Testis (tissue), 3 donors: ENCODE data around the gene CMYA5. TPM values are rescaled to one million over a fixed set of nuclear protein-coding genes. Genes with fewer than 3 reads are reported as not detected.
"Not testable (repeated sequence)": the region's sequence is repeated elsewhere in the genome, so short reads cannot be mapped to it uniquely, and the experiment has no call there.

Experiments used
- DNase-seq: peaks from one replicate; pipeline ENCODE4 v3.0.0-alpha.2; 2019
- H3K27ac ChIP-seq, 2 donors: fragments of 200-600 bp; sonication (generic); one replicate each; pipeline ENCODE4 v1.5.1; 2019
- H3K27me3 ChIP-seq: fragments of 200-600 bp; sonication (generic); one replicate; pipeline ENCODE4 v1.5.1; 2019
- H3K36me3 ChIP-seq: fragments of 200-600 bp; sonication (generic); one replicate; pipeline ENCODE4 v1.5.1; 2017; ENCODE audit warnings: low read depth; ENCODE audit errors: missing control alignments
- H3K4me1 ChIP-seq: fragments of 200-600 bp; sonication (generic); one replicate; pipeline ENCODE4 v1.5.1; 2019
- H3K4me3 ChIP-seq, 2 donors: fragments of 200-600 bp; sonication (generic); one replicate each; pipeline ENCODE4 v1.5.1; 2017 to 2019
- H3K9me3 ChIP-seq: fragments of 200-600 bp; sonication (generic); one replicate; pipeline ENCODE4 v1.5.1; 2017
- POLR2A ChIP-seq: fragments of 450-650 bp; IDR thresholded peaks from one replicate; pipeline ENCODE4 v1.6.1; 2017; ENCODE audit warnings: antibody characterized with exemption, mild to moderate bottlenecking, moderate library complexity
- WGBS, 2 donors: methylation state at CpG; one replicate each; pipeline ENCODE4 v1.1.5; 2018; 5-methylcytosine and 5-hydroxymethylcytosine counted together
- intact Hi-C: fragments of 100-400 bp; cut with DNase I; formaldehyde crosslinking; loops from one replicate; pipeline ENCODE4 v1.15.1; 2023; ENCODE audit warnings: low total_unique reads
- polyA plus RNA-seq: library from polyadenylated mRNA; stranded (reverse); fragments of 350-450 nt; fragmentation: Illumina TruSeq; extraction: RNeasy Lipid Tissue Mini Kit (QIAGEN cat#74804); gene quantifications from one replicate; pipeline ENCODE4 v1.2.3, GENCODE V29; 2014; ENCODE audit warnings: low read depth, low replicate concordance; ENCODE audit not compliant: insufficient read depth
- total RNA-seq, 2 donors: library from RNA; depleted of rRNA; stranded (reverse); fragments of >200 nt; gene quantifications; one replicate each; pipeline ENCODE4 v1.2.3, GENCODE V29; 2016
- TF ChIP-seq, protein P1 (sequence below), 3 experiments: fragments of 450-650 bp in 2 of 3; fragments of 200-600 bp in 1 of 3; sonication (generic) in 1 of 3; IDR thresholded peaks; one replicate each; pipeline ENCODE4 v1.5.1; 2016 to 2019; ENCODE audit warnings: antibody characterized with exemption in 3 of 3, mild to moderate bottlenecking in 2 of 3, moderate library complexity in 1 of 3

The CMYA5 gene
- total and polyA plus RNA-seq, 3 donors from 2014 or later = 2.7 to 33.8 (median 27.3) TPM

DNA sequence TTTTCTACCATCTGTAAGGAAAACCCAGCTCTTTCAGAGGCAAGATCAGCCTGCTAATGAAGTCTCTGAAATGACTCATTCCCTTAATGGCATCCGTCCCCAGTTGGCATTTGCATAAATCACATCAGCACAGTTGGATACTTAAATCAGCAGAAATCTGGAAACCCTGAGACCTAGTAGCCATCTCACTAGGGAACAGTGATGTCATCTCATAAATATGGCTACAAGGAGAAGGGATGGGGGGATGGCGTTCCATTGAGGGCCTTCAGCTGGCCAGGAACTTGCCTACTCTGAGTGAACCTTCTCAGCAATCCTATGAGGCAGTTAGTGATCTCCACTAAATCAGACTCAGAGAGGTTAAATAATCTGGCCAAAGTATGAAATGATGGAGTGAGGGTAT is 81.8 kb downstream of the CMYA5 start:
- no peak for TF ChIP-seq POLR2A
- TF ChIP-seq, protein P1, sequence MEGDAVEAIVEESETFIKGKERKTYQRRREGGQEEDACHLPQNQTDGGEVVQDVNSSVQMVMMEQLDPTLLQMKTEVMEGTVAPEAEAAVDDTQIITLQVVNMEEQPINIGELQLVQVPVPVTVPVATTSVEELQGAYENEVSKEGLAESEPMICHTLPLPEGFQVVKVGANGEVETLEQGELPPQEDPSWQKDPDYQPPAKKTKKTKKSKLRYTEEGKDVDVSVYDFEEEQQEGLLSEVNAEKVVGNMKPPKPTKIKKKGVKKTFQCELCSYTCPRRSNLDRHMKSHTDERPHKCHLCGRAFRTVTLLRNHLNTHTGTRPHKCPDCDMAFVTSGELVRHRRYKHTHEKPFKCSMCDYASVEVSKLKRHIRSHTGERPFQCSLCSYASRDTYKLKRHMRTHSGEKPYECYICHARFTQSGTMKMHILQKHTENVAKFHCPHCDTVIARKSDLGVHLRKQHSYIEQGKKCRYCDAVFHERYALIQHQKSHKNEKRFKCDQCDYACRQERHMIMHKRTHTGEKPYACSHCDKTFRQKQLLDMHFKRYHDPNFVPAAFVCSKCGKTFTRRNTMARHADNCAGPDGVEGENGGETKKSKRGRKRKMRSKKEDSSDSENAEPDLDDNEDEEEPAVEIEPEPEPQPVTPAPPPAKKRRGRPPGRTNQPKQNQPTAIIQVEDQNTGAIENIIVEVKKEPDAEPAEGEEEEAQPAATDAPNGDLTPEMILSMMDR (IDR thresholded peaks at IDR 0.05) = no peak
- Histone ChIP-seq H3K27me3 (no peaks in the 10 kb centered on the region), H3K9me3 (no peaks in the 10 kb centered on the region), H3K4me1 (no peaks in the 10 kb centered on the region), H3K4me3 (no peak overlapping the region), H3K27ac (no peak overlapping the region), H3K36me3 (no peaks in the 10 kb centered on the region)
- WGBS, 2 donors = 75 to 83% methylated on average over 2 of the region's 2 CpGs
- intact Hi-C loops = no loop called here
- DNase-seq = no peak

DNA sequence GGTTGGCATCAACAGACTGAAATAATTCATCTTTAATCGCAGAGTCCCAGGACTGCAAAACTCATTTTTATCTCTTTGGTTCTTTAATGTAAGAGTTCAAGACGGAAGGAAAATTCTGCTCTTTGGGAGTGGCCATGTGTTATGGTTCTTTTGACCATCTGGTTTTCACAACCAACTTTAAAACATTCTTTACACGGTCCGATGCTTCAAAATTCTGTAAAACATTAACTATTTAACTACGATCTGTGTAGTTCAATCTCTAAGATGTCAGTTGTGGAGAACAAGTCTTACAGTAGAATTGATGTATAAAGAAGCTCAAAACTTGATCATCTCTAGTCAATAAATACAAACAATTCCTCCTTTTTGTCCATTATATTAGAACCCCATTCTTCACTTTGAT is 83.0 kb downstream of the CMYA5 start:
- 85 to 92% methylated on average over 5 of the region's 5 CpGs for WGBS, 2 donors
- intact Hi-C loops = no loop called here

GRCh38 chr5:79773612-79774011 is 84.0 kb downstream of the CMYA5 start:
- TF ChIP-seq, protein P1 (IDR thresholded peaks at IDR 0.05) = no peak
- TF ChIP-seq POLR2A = no peak
- Histone ChIP-seq H3K4me1 (no peaks in the 10 kb centered on the region), H3K9me3 (no peaks in the 10 kb centered on the region), H3K27me3 (no peaks in the 10 kb centered on the region), H3K36me3 (no peaks in the 10 kb centered on the region), H3K27ac (no peak overlapping the region), H3K4me3 (no peak overlapping the region)
- intact Hi-C loops = no loop called here
- WGBS, 2 donors = 83 to 88% methylated on average over 4 of the region's 4 CpGs
- no peak for DNase-seq

More for the DNA sequence above, 83.0 kb downstream of the CMYA5 start:
- no peak overlapping the region for H3K4me3 ChIP-seq
- no peaks in the 10 kb centered on the region for H3K36me3 ChIP-seq
- DNase-seq = no peak
- no peak overlapping the region for H3K27ac ChIP-seq
- H3K4me1 ChIP-seq = no peaks in the 10 kb centered on the region
- no peaks in the 10 kb centered on the region for H3K27me3 ChIP-seq
- no peak for TF ChIP-seq POLR2A
- TF ChIP-seq, protein P1 (IDR thresholded peaks at IDR 0.05) = no peak
- no peaks in the 10 kb centered on the region for H3K9me3 ChIP-seq

- WGBS, 2 donors = 49 to 65% methylated on average over 13 of the region's 13 CpGs
- Histone ChIP-seq H3K36me3 (no peaks in the 10 kb centered on the region), H3K4me3 (no peak overlapping the region), H3K27ac (no peak overlapping the region), H3K9me3 (no peaks in the 10 kb centered on the region), H3K27me3 (no peaks in the 10 kb centered on the region), H3K4me1 (no peaks in the 10 kb centered on the region)
- DNase-seq = peak; percentile 38
- TF ChIP-seq, protein P1 (IDR thresholded peaks at IDR 0.05) = peak in 1 of 3 experiments; percentile 8
- no peak for TF ChIP-seq POLR2A
- intact Hi-C loops = no loop called here
Measured at GRCh38 chr5:79774171-79774854, 84.7 kb downstream of the CMYA5 start.

DNA sequence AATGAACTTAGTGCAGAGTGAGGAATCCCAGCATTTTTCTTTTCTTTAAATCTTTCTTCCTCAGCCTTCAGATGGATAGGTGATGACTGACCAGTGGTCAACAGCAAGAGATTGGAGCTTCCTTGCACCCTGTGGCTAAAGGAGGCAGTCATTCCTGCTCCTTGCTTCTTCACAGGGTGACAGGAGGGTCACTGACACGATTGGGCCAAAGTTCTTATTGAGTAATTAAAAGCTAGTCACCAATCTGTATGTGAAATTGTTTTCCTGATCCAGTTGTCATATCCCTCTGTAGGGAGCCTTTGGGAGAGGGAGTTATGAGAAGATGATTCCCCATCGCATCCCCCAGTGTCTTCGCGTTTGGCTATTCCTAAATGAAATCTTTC is 85.2 kb downstream of the CMYA5 start:
- DNase-seq = no peak
- TF ChIP-seq, protein P1 (IDR thresholded peaks at IDR 0.05) = no peak
- 85 to 86% methylated on average over 4 of the region's 4 CpGs for WGBS, 2 donors
- no peaks in the 10 kb centered on the region for H3K27me3 ChIP-seq
- H3K36me3 ChIP-seq = no peaks in the 10 kb centered on the region
- H3K4me3 ChIP-seq = no peak overlapping the region
- no peaks in the 10 kb centered on the region for H3K4me1 ChIP-seq
- intact Hi-C loops = no loop called here
- no peak overlapping the region for H3K27ac ChIP-seq
- no peaks in the 10 kb centered on the region for H3K9me3 ChIP-seq

DNA sequence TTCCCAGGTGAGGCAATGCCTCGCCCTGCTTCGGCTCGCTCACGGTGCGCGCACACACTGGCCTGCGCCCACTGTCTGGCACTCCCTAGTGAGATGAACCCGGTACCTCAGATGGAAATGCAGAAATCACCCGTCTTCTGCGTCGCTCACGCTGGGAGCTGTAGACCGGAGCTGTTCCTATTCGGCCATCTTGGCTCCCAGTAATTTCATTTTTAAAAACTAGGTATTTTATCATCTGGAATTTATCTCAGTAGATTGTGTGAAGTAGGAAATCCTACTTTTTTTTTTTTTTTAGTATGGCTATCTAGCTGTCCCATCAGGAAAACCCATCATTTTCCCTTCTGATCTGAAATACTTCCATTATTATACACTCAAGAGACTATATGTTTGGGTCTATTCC is 95.1 kb downstream of the CMYA5 start:
- intact Hi-C loops, H3K36me3 ChIP-seq, H3K4me3 ChIP-seq, H3K4me1 ChIP-seq, H3K27ac ChIP-seq, DNase-seq, H3K9me3 ChIP-seq, H3K27me3 ChIP-seq: not testable (repeated sequence)
- 94 to 96% methylated on average over 11 to 14 of the region's 14 CpGs for WGBS, 2 donors
